Spleen (tissue), 11 donors: ENCODE measurements around the gene CCDC74A. TPM values are rescaled to one million over a fixed set of nuclear protein-coding genes. Genes with fewer than 3 reads are reported as not detected.
A peak's percentile ranks its signal among the peaks of the same experiment; 100 is the strongest.
"Not testable (repeated sequence)": the region's sequence is repeated elsewhere in the genome, so short reads cannot be mapped to it uniquely, and the experiment has no call there.

ENCODE experiments used
- DNase-seq: peaks from one replicate; pipeline ENCODE4 v3.0.0-alpha.2; 2020
- H3K27ac ChIP-seq, 8 donors: fragments of 200-600 bp; sonication (generic) in 7 of 8; 1 replicate in 4 of 8; 2 replicates in 4 of 8; pipeline versions ENCODE4 v1.5.0 to v1.8.0; 2016 to 2021; ENCODE audit warnings: inconsistent platforms in 4 of 8, mild to moderate bottlenecking in 4 of 8, moderate library complexity in 1 of 8
- H3K27me3 ChIP-seq, 7 donors: fragments of 200-600 bp; sonication (generic) in 6 of 7; replicated peaks in 1 of 7; 1 replicate in 4 of 7; 2 replicates in 3 of 7; pipeline versions ENCODE4 v1.5.0 to v1.8.0; 2016 to 2021; ENCODE audit warnings: inconsistent platforms in 3 of 7, mild to moderate bottlenecking in 1 of 7
- H3K36me3 ChIP-seq, 6 donors: fragments of 200-600 bp; sonication (generic) in 5 of 6; 1 replicate in 4 of 6; 2 replicates in 2 of 6; pipeline versions ENCODE4 v1.5.0 to v1.8.0; 2016 to 2021; ENCODE audit warnings: inconsistent platforms in 2 of 6
- H3K4me1 ChIP-seq, 6 donors: fragments of 200-600 bp; sonication (generic) in 5 of 6; 1 replicate in 3 of 6; 2 replicates in 3 of 6; pipeline versions ENCODE4 v1.5.0 to v1.8.0; 2016 to 2021; ENCODE audit warnings: inconsistent platforms in 3 of 6
- H3K4me3 ChIP-seq, 8 donors: fragments of 200-600 bp; sonication (generic) in 7 of 8; 1 replicate in 4 of 8; 2 replicates in 4 of 8; pipeline versions ENCODE4 v1.5.0 to v1.8.0; 2016 to 2021; ENCODE audit warnings: inconsistent platforms in 4 of 8, mild to moderate bottlenecking in 4 of 8, moderate library complexity in 2 of 8
- H3K9me3 ChIP-seq, 8 donors: fragments of 200-600 bp; sonication (generic) in 7 of 8; 1 replicate in 4 of 8; 2 replicates in 4 of 8; pipeline versions ENCODE4 v1.5.0 to v1.8.0; 2016 to 2021; ENCODE audit warnings: inconsistent platforms in 4 of 8
- POLR2A ChIP-seq, 3 donors: fragments of 450-650 bp; IDR thresholded peaks; one replicate each; pipeline ENCODE4 v1.5.1; 2017; ENCODE audit warnings: antibody characterized with exemption in 3 of 3, mild to moderate bottlenecking in 1 of 3
- POLR2AphosphoS5 ChIP-seq, 3 donors: sonication (generic); formaldehyde crosslinking; IDR thresholded peaks; one replicate each; pipeline ENCODE4 v1.5.1; 2017; ENCODE audit warnings: antibody characterized with exemption in 3 of 3
- WGBS, 5 donors: extraction: QIAGEN DNeasy Blood & Tissue Kit in 3 of 5; methylation state at CpG; one replicate each; pipeline versions ENCODE4 v1.1.5 to v1.1.7; 2013 to 2018; 5-methylcytosine and 5-hydroxymethylcytosine counted together
- intact Hi-C: fragments of 100-400 bp; cut with DNase I; formaldehyde crosslinking; loops from one replicate; pipeline ENCODE4 v1.15.0; 2023; ENCODE audit warnings: low total_unique reads
- polyA plus RNA-seq, 3 donors: library from polyadenylated mRNA; stranded (reverse); fragments of 200-250 nt; gene quantifications; one replicate each; pipeline ENCODE4 v1.2.1, GENCODE V29; 2013
- total RNA-seq, 7 donors: library from RNA; depleted of rRNA in 3 of 7; stranded (reverse); fragments of >200 nt in 3 of 7; fragmentation: NEBNext Ultra II Directional in 4 of 7; extraction: Animal tissue kit (Norgen Biotek cat#: 25700) in 4 of 7; gene quantifications; one replicate each; pipeline versions ENCODE4 v1.1.0 to v1.2.1, GENCODE V29; 2016 to 2021
- TF ChIP-seq, protein P1 (sequence below), 11 experiments: fragments of 200-600 bp in 7 of 11; fragments of 450-650 bp in 4 of 11; sonication (generic) in 4 of 11; IDR thresholded peaks in 8 of 11; conservative IDR thresholded peaks in 3 of 11; 1 replicate in 7 of 11; 2 replicates in 4 of 11; pipeline versions ENCODE4 v1.4.0 to v1.8.0; 2016 to 2021; ENCODE audit warnings: antibody characterized with exemption in 11 of 11, inconsistent platforms in 4 of 11, mild to moderate bottlenecking in 1 of 11
- donor health status: healthy with polysubstance abuse.
- donor health status: DM: no; HTN: no; CAD: no; lungs with moderate emphysema.
- donor health status: DM: no; HTN: no; CAD: no.
- donor health status: Bipolar disorder and iron deficiency.
- donor health status: healthy.
- donor health status: DM: no; HTN: no; CAD: no.
- donor health status: DM: yes; HTN: yes; CAD: no.

CCDC74A gene
- total and polyA plus RNA-seq, 10 donors: 0.44 to 3.7 (median 1.1) TPM

DNA sequence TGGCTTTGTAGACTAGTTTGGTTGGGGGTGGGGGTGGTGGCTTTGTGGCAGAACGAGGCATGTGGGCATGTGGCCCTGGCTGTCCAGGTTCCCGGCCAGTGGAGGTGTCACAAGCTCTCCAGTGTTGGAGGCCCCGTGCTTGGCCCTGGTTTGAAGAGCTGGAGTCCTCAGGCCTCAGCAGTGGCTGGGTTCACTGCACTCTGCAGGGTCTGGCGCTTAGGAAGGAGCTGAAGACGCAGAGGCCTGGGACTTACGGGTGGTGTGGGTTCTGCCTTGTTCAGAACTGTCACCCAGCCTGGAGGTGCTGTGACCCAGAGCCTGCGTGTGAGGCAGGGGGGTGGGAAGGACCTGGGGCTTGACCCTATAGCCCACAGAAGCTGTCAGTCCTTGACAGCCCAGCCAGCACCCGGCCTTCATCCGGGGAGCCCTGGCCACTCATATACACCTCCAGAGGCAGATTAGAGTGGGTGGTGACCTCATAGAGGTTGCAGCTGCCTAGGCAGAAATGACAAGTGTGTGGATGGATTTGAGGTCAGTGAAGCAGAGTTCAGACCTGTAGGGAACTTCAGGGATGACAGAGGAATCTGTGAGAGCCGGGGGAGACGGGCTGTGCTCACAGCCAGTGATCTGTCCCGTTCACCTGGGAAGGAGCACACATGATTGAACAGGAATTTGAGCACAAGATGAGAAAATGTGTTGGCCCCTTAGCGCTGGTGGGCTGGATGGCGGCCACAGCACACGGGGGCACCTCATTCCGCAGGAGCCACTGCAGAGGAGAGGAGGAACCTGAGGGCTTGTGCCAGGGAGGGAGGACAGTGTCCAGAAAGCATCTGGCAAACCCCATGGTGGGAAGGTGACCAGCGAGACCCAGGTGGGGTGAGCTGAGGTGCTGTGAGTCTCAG is 15.5 kb upstream of the CCDC74A start:
- H3K27ac ChIP-seq, H3K4me3 ChIP-seq, H3K9me3 ChIP-seq, H3K27me3 ChIP-seq, DNase-seq, intact Hi-C loops: not testable (repeated sequence)
- peaks cover 0 to 96% (median 51%) of the 10 kb centered on the region in 6 donors for H3K36me3 ChIP-seq
- whole genome bisulfite sequencing, 5 donors: 67 to 98% (median 83%) methylated on average over 11 to 17 of the region's 17 CpGs
- peaks cover 0 to 19% (median 6%) of the 10 kb centered on the region in 6 donors for H3K4me1 ChIP-seq

DNA sequence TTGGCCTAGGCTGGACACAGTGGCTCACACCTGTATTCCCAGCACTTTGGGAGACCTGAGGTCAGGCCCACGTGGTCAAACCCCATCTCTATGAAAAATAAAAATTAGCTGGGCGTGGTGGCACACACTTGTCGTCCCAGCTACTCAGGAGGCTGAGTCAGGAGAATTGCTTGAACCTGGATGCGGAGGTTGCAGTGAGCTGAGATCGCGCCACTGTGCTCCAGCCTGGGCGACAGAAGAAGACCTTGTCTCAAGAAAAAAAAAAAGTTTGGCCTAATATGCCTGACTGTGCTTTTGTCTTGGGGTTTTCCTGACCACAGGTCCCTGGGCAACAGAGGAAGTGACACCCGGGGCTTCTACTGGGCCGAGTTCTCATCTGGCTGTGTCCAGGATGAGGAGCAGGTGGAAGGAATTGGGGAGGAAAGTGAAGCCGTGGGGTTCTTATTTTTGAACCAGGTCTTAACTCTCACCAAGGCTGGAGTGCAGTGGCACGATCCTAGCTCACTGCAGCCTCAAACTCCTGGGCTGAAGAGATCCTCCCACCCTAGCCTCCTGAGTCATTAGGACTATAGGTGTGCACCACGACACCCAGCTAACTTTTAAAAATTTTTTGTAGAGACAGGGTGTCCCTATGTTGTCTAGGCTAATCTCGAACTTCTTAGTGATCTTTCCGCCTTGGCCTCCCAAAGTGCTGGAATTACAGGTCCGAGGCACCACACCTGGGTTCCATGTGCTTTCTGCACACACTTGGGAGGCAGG is 13.1 kb upstream of the CCDC74A start:
- H3K36me3 ChIP-seq: peaks cover 0 to 97% (median 47%) of the 10 kb centered on the region in 6 donors
- 49 to 74% (median 56%) methylated on average over 13 to 15 of the region's 15 CpGs for WGBS, 5 donors
- not testable (repeated sequence) for DNase-seq

DNA sequence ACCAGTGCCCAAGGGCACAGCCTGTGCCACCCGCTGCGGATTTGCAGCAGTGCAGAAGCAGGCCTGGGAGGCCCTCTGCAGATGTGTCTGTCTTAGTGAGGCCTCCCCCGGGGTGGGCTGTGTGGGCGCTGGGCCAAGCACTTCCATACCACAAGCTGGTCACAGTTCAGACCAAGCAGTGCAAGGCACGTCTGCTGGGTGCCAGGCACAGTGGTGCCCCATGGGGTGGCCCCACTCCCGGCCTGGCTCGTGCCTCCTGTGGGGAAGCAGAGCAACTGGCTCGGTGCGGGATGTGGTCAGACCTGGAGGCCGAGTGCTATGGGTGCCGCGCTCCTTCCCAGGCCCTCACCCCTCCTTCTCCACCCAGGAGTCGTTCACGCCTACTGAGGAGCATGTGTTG is 12.5 kb upstream of the CCDC74A start:
- intact Hi-C loops, H3K4me3 ChIP-seq, H3K9me3 ChIP-seq, H3K27me3 ChIP-seq: not testable (repeated sequence)
- TF ChIP-seq POLR2AphosphoS5 (IDR thresholded peaks at IDR 0.05): peak in 1 of 3 donors; percentile 39
- Histone ChIP-seq H3K27ac (peak overlapping the region in 1 of 8 donors; percentile 5), H3K36me3 (peaks cover 0 to 97% (median 47%) of the 10 kb centered on the region in 6 donors), H3K4me1 (peaks cover 0 to 19% (median 6%) of the 10 kb centered on the region in 6 donors)
- DNase-seq: peak; percentile 75
- 72 to 81% (median 74%) methylated on average over 4 to 14 of the region's 14 CpGs for whole genome bisulfite sequencing, 5 donors

More for the DNA sequence above, 13.1 kb upstream of the CCDC74A start:
- intact Hi-C loops, H3K9me3 ChIP-seq, H3K27me3 ChIP-seq, H3K4me3 ChIP-seq: not testable (repeated sequence)
- Histone ChIP-seq H3K27ac (peak overlapping the region in 1 of 8 donors; percentile 5), H3K4me1 (peaks cover 0 to 19% (median 6%) of the 10 kb centered on the region in 6 donors)

DNA sequence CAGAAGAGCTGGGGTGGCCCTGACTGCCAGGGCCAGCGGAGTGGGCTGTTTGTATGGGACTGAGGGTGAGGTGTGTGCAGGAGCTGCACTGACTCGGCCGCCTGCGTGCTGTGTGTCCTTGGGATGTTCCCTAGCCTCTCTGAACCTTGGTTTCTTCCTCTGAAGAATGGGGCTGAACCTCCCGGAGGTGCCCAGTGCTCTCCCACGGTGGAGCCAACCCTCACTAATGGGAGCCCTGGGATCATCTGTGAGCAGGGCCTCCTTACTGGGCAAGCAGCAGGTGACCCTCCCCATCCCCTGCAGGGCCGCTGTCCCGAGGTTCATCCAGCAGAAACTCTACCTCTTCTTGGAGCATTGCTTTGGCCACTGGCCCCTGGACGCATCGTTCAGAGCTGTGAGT is 11.7 kb upstream of the CCDC74A start:
- intact Hi-C loops: no loop called here
- WGBS, 5 donors: 83 to 90% (median 90%) methylated on average over 2 to 10 of the region's 10 CpGs
- H3K27ac ChIP-seq: no peak overlapping the region
- peak; percentile 58 for DNase-seq
- TF ChIP-seq POLR2AphosphoS5 (IDR thresholded peaks at IDR 0.05) (no peak), POLR2A (IDR thresholded peaks at IDR 0.05) (no peak)
- TF ChIP-seq, protein P1, sequence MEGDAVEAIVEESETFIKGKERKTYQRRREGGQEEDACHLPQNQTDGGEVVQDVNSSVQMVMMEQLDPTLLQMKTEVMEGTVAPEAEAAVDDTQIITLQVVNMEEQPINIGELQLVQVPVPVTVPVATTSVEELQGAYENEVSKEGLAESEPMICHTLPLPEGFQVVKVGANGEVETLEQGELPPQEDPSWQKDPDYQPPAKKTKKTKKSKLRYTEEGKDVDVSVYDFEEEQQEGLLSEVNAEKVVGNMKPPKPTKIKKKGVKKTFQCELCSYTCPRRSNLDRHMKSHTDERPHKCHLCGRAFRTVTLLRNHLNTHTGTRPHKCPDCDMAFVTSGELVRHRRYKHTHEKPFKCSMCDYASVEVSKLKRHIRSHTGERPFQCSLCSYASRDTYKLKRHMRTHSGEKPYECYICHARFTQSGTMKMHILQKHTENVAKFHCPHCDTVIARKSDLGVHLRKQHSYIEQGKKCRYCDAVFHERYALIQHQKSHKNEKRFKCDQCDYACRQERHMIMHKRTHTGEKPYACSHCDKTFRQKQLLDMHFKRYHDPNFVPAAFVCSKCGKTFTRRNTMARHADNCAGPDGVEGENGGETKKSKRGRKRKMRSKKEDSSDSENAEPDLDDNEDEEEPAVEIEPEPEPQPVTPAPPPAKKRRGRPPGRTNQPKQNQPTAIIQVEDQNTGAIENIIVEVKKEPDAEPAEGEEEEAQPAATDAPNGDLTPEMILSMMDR (IDR thresholded peaks at IDR 0.05 in 8 of 11, conservative IDR thresholded peaks at IDR 0.05 in 3 of 11): no peak
- H3K4me3 ChIP-seq: no peak overlapping the region
- H3K9me3 ChIP-seq: no peaks in the 10 kb centered on the region
- peaks cover 0 to 19% (median 6%) of the 10 kb centered on the region in 6 donors for H3K4me1 ChIP-seq
- H3K27me3 ChIP-seq: no peaks in the 10 kb centered on the region
- H3K36me3 ChIP-seq: peaks cover 0 to 96% (median 51%) of the 10 kb centered on the region in 6 donors

DNA sequence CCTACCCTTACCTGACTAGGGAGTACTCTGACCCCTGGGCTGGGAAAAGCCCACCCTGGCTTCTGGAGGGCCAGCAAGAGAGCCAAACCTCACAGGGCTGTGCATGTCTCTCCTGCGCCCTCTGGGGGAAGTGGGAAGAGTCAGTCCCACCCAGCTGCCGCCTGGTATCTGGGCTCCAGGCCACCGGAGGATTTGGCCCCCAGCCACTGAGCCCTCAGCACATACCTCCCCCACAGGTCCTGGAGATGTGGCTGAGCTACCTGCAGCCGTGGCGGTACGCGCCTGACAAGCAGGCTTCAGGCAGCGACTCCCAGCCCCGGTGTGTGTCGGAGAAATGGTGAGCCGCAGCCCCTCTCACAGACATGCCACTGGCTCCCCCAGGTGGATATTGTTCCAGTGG is 11.1 kb upstream of the CCDC74A start:
- Histone ChIP-seq H3K36me3 (peaks cover 0 to 94% (median 51%) of the 10 kb centered on the region in 6 donors), H3K4me1 (peaks cover 0 to 19% (median 6%) of the 10 kb centered on the region in 6 donors)
- H3K4me3 ChIP-seq, H3K9me3 ChIP-seq, intact Hi-C loops, H3K27ac ChIP-seq, H3K27me3 ChIP-seq: not testable (repeated sequence)
- 84 to 93% (median 87%) methylated on average over 10 to 11 of the region's 11 CpGs; no CpG with 5 or more reads in 1 of the 5 donors for WGBS, 5 donors
- DNase-seq: peak; percentile 68
